GM19023 (cell line): ENCODE measurements around the gene CYB5B.

Source experiments
- ATAC-seq: cut with Tn5 transposase; IDR thresholded peaks from one replicate; pipeline ENCODE4 v1.9.1; 2021; ENCODE audit warnings: mild to moderate bottlenecking, moderate library complexity; ENCODE audit not compliant: unreplicated experiment

The CYB5B gene

GRCh38 chr16:69424053-69424934 is at the start of gene CYB5B:
TSS of gene CYB5B (plus strand) at chr16:69424619. CDS start at chr16:69424684, 65 bp downstream.
- peak; percentile 95 for ATAC-seq

- no peak for ATAC-seq
These were observed 47.9 kb upstream of the CYB5B start for GRCh38 chr16:69376393-69377059.

- no peak for ATAC-seq
These were observed 46.4 kb upstream of the CYB5B start for GRCh38 chr16:69378036-69378435.

- ATAC-seq: no peak
These were observed 45.7 kb upstream of the CYB5B start for GRCh38 chr16:69378760-69379159.

- ATAC-seq: no peak
These were observed 43.2 kb upstream of the CYB5B start for GRCh38 chr16:69381231-69381630.

GRCh38 chr16:69382421-69382820 is 42.0 kb upstream of the CYB5B start:
- no peak for ATAC-seq

GRCh38 chr16:69384974-69385373 is 39.4 kb upstream of the CYB5B start:
- no peak for ATAC-seq

GRCh38 chr16:69386596-69386995 is 37.8 kb upstream of the CYB5B start:
- ATAC-seq: no peak

- ATAC-seq: no peak
These were observed 30.2 kb upstream of the CYB5B start for GRCh38 chr16:69393898-69394849.

- ATAC-seq: no peak
These were observed 28.6 kb upstream of the CYB5B start for GRCh38 chr16:69395859-69396186.

GRCh38 chr16:69396187-69397061 is 28.0 kb upstream of the CYB5B start:
- ATAC-seq: no peak

GRCh38 chr16:69397821-69398521 is 26.4 kb upstream of the CYB5B start:
- no peak for ATAC-seq

GRCh38 chr16:69399361-69399760 is 25.1 kb upstream of the CYB5B start:
- no peak for ATAC-seq

GRCh38 chr16:69402439-69402838 is 22.0 kb upstream of the CYB5B start:
- ATAC-seq: no peak

- no peak for ATAC-seq
These were observed 20.1 kb upstream of the CYB5B start for GRCh38 chr16:69404275-69404805.

GRCh38 chr16:69405326-69405725 is 19.1 kb upstream of the CYB5B start:
- ATAC-seq: no peak

GRCh38 chr16:69405757-69406156 is 18.7 kb upstream of the CYB5B start:
- no peak for ATAC-seq

GRCh38 chr16:69406780-69407331 is 17.6 kb upstream of the CYB5B start:
- ATAC-seq: no peak

GRCh38 chr16:69407702-69408323 is 16.6 kb upstream of the CYB5B start:
- ATAC-seq: no peak
